ENCODE measurements around the gene SLC28A1. TPM values are rescaled to one million over a fixed set of nuclear protein-coding genes. Genes with fewer than 3 reads are reported as not detected.

Gene SLC28A1
- total RNA-seq, 1 experiment from 2014 or later = not detected

DNA sequence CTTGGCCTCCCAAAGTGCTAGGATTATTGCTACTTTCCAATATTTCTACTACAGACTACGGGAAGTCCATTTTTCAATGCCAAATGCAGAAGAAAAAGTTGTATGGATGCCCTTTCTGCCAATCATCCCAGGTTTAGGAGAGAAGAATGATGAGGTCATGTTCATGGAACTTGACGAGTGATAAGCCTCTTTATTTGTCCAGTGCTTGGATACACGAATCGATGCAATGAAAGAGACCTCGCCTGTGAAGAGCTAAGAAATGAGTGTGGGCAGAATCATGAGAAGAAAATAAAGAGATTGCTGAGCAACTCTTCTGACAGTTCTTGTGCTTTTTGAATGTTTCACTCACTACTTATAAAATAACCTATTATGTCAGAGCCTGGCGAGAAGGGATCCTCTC, 996 bp upstream of the SLC28A1 start:
- Histone ChIP-seq H3K4me3 (replicated peaks in 1 of 2; ENCODE audit: low read depth in 1 of 2, low read length in 2 of 2) (no peak overlapping the region), H3K27ac (ENCODE audit: low read depth, low read length) (no peak overlapping the region), H3K27me3 (ENCODE audit: insufficient read depth, low read length) (no peaks in the 10 kb centered on the region), H3K9me2 (ENCODE audit: insufficient read depth) (no peaks in the 10 kb centered on the region), H4K20me1 (ENCODE audit: insufficient read depth) (no peaks in the 10 kb centered on the region), H3K4me1 (ENCODE audit: control insufficient read depth in 1 of 2, insufficient read depth in 2 of 2, low read length in 2 of 2) (peaks cover 0 to 5% of the 10 kb centered on the region in 2 experiments; a peak in 2 of 4 replicates), H2AFZ (ENCODE audit: low read depth, low read length, poor library complexity, severe bottlenecking) (no peak overlapping the region), H3K9me3 (ENCODE audit: control insufficient read depth in 1 of 2, insufficient read depth in 1 of 2, low read depth in 1 of 2, low read length in 2 of 2) (no peaks in the 10 kb centered on the region), H3K9ac (ENCODE audit: low read length) (no peak overlapping the region), H3K4me2 (ENCODE audit: low read length) (no peak overlapping the region), H3K36me3 (ENCODE audit: control insufficient read depth in 1 of 2, insufficient read depth in 2 of 2, low read length in 2 of 2) (no peaks in the 10 kb centered on the region), H3K79me2 (ENCODE audit: insufficient read depth, low read length) (no peaks in the 10 kb centered on the region)
- no TSS peak for BruUV-seq (replicated peaks)
- ChIA-PET POLR2A (no interaction called here), CTCF (no interaction called here), RAD21 (ENCODE audit: low non-redundant PET in 1 of 2, low total read pairs in 2 of 2, uncharacterized antibody in 2 of 2, unreplicated experiment in 2 of 2) (no interaction called here)
- TF ChIP-seq, protein P1, sequence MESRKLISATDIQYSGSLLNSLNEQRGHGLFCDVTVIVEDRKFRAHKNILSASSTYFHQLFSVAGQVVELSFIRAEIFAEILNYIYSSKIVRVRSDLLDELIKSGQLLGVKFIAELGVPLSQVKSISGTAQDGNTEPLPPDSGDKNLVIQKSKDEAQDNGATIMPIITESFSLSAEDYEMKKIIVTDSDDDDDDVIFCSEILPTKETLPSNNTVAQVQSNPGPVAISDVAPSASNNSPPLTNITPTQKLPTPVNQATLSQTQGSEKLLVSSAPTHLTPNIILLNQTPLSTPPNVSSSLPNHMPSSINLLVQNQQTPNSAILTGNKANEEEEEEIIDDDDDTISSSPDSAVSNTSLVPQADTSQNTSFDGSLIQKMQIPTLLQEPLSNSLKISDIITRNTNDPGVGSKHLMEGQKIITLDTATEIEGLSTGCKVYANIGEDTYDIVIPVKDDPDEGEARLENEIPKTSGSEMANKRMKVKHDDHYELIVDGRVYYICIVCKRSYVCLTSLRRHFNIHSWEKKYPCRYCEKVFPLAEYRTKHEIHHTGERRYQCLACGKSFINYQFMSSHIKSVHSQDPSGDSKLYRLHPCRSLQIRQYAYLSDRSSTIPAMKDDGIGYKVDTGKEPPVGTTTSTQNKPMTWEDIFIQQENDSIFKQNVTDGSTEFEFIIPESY (IDR thresholded peaks at IDR 0.05; ENCODE audit: extremely low read depth, insufficient replicate concordance, low read length) = no peak
- TF ChIP-seq EZH2 (IDR thresholded peaks at IDR 0.05) (no peak), FOSL1 (IDR thresholded peaks at IDR 0.05; ENCODE audit: low read depth) (no peak), POLR2A (IDR thresholded peaks at IDR 0.05; ENCODE audit: borderline replicate concordance, extremely low read depth, insufficient read depth, insufficient read length) (no peak), SRF (IDR thresholded peaks at IDR 0.05; ENCODE audit: low read depth) (no peak), SP1 (IDR thresholded peaks at IDR 0.05; ENCODE audit: low read depth) (no peak), CBX3 (IDR thresholded peaks at IDR 0.05; ENCODE audit: low read depth) (no peak), TCF7L2 (IDR thresholded peaks at IDR 0.05; ENCODE audit: borderline replicate concordance, extremely low read depth, insufficient read depth, insufficient read length) (no peak), SIN3A (IDR thresholded peaks at IDR 0.05; ENCODE audit: low read depth) (no peak), ELF1 (IDR thresholded peaks at IDR 0.05; ENCODE audit: borderline replicate concordance, low read depth) (no peak), EGR1 (IDR thresholded peaks at IDR 0.05; ENCODE audit: low read depth) (no peak), YY1 (IDR thresholded peaks at IDR 0.05; ENCODE audit: extremely low read depth, insufficient replicate concordance, low read depth, low read length) (no peak), EZH2phosphoT487 (IDR thresholded peaks at IDR 0.05; ENCODE audit: borderline replicate concordance) (no peak)
- TF ChIP-seq, protein P2, sequence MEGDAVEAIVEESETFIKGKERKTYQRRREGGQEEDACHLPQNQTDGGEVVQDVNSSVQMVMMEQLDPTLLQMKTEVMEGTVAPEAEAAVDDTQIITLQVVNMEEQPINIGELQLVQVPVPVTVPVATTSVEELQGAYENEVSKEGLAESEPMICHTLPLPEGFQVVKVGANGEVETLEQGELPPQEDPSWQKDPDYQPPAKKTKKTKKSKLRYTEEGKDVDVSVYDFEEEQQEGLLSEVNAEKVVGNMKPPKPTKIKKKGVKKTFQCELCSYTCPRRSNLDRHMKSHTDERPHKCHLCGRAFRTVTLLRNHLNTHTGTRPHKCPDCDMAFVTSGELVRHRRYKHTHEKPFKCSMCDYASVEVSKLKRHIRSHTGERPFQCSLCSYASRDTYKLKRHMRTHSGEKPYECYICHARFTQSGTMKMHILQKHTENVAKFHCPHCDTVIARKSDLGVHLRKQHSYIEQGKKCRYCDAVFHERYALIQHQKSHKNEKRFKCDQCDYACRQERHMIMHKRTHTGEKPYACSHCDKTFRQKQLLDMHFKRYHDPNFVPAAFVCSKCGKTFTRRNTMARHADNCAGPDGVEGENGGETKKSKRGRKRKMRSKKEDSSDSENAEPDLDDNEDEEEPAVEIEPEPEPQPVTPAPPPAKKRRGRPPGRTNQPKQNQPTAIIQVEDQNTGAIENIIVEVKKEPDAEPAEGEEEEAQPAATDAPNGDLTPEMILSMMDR (IDR thresholded peaks at IDR 0.05 in 2 of 3, conservative IDR thresholded peaks at IDR 0.05 in 1 of 3; ENCODE audit: borderline replicate concordance in 1 of 3, insufficient read depth in 1 of 3, low read depth in 2 of 3, low read length in 2 of 3) = no peak
- DNase-seq (ENCODE audit: low read depth, low spot score) = no peak
- ATAC-seq = no peak
- intact Hi-C loops (cut with micrococcal nuclease) = no loop called here
